Activated CD4-positive, alpha-beta memory T cell treated with anti-CD3 and anti-CD28 coated beads for 36 hours (primary cell): Measurements from ENCODE around the gene DNAH9. TPM values are rescaled to one million over a fixed set of nuclear protein-coding genes. Genes with fewer than 3 reads are reported as not detected.
A peak's percentile ranks its signal among the peaks of the same experiment; 100 is the strongest.

Experiments
- CTCF ChIA-PET: fragments of 350-600 bp; sonication (Branson Sonifier 250); formaldehyde crosslinking; loops from one replicate; lab custom pipeline; 2021; ENCODE audit warnings: antibody characterized with exemption, inconsistent platforms; lab: Charles Lee
- POLR2A ChIA-PET: fragments of 350-600 bp; sonication (Branson Sonifier 250); formaldehyde crosslinking; loops from one replicate; lab custom pipeline; 2021; ENCODE audit warnings: antibody characterized with exemption; lab: Charles Lee
- DNase-seq: peaks from one replicate; pipeline ENCODE4 v3.0.0-alpha.2; 2020
- H3K27ac Mint-ChIP-seq: one replicate; pipeline ENCODE4 v1.8.0; 2021; ENCODE audit warnings: mixed read lengths
- H3K27me3 Mint-ChIP-seq: one replicate; pipeline ENCODE4 v1.8.0; 2021; ENCODE audit warnings: mixed read lengths
- H3K36me3 Mint-ChIP-seq: one replicate; pipeline ENCODE4 v1.8.0; 2021; ENCODE audit warnings: mixed read lengths
- H3K4me1 Mint-ChIP-seq: one replicate; pipeline ENCODE4 v1.8.0; 2021; ENCODE audit warnings: low read depth, mixed read lengths
- H3K4me3 Mint-ChIP-seq: one replicate; pipeline ENCODE4 v1.8.0; 2021; ENCODE audit warnings: mild to moderate bottlenecking, mixed read lengths
- H3K9me3 Mint-ChIP-seq: one replicate; pipeline ENCODE4 v1.8.0; 2021; ENCODE audit warnings: mixed read lengths
- intact Hi-C: fragments of 100-400 bp; cut with micrococcal nuclease; formaldehyde crosslinking; loops from one replicate; pipeline ENCODE4 v1.15.1; 2023
- total RNA-seq, 2 experiments: library from RNA; stranded (reverse); gene quantifications; one replicate each; pipeline ENCODE4 v1.2.3, GENCODE V29; 2021

Gene DNAH9
- total RNA-seq, 2 experiments from 2014 or later: not detected

- POLR2A ChIA-PET: no interaction called here
- no peak for DNase-seq
- H3K27me3 Mint-ChIP-seq: no peaks in the 10 kb centered on the region
- peaks cover 44% of the 10 kb centered on the region for H3K36me3 Mint-ChIP-seq
- no peak overlapping the region for H3K27ac Mint-ChIP-seq
- intact Hi-C loops: no loop called here
- H3K4me1 Mint-ChIP-seq: peaks cover 6% of the 10 kb centered on the region
- CTCF ChIA-PET: no interaction called here
- no peaks in the 10 kb centered on the region for H3K9me3 Mint-ChIP-seq
- H3K4me3 Mint-ChIP-seq: no peak overlapping the region
These were observed 392.2 kb downstream of the DNAH9 start for GRCh38 chr17:11990363-11990983.

- Mint-ChIP-seq H3K9me3 (no peaks in the 10 kb centered on the region), H3K27ac (no peak overlapping the region), H3K36me3 (peaks cover 41% of the 10 kb centered on the region), H3K27me3 (no peaks in the 10 kb centered on the region), H3K4me1 (peaks cover 9% of the 10 kb centered on the region), H3K4me3 (no peak overlapping the region)
- CTCF ChIA-PET: no interaction called here
- DNase-seq: no peak
- POLR2A ChIA-PET: no interaction called here
- intact Hi-C loops: no loop called here
These were observed 393.2 kb downstream of the DNAH9 start for GRCh38 chr17:11991461-11991860.

GRCh38 chr17:11996722-11997146, 398.5 kb downstream of the DNAH9 start:
- peaks cover 13% of the 10 kb centered on the region for H3K4me1 Mint-ChIP-seq
- peaks cover 8% of the 10 kb centered on the region for H3K36me3 Mint-ChIP-seq
- H3K27me3 Mint-ChIP-seq: no peaks in the 10 kb centered on the region
- peak overlapping the region; percentile 86 for H3K4me3 Mint-ChIP-seq
- H3K27ac Mint-ChIP-seq: peak overlapping the region; percentile 83
- intact Hi-C loops: loop anchor here (1.0 to 5.0 kb wide), 3 partner anchors 24 to 1299 kb away; partner anchors contain the start of genes ADPRM, ELAC2, MAP2K4 and SCO1
- peak; percentile 55 for DNase-seq
- no peaks in the 10 kb centered on the region for H3K9me3 Mint-ChIP-seq
- CTCF ChIA-PET: interaction anchor here (0.9 to 1.6 kb wide), 5 partner anchors 10 to 1035 kb away, joined by 3 to 11 read pairs (median 3); partner anchors contain the start of gene MAP2K4
- POLR2A ChIA-PET: interaction anchor here (0.5 to 3.1 kb wide), 9 partner anchors 10 to 115 kb away, joined by 3 to 89 read pairs (median 3); partner anchors contain the start of gene MAP2K4

- peak; percentile 96 for DNase-seq
- Mint-ChIP-seq H3K27ac (peak within 1 kb of the TSS; percentile 89), H3K27me3 (no peaks in the 10 kb centered on the region), H3K4me3 (peak within 1 kb of the TSS; percentile 86), H3K4me1 (peaks cover 13% of the 10 kb centered on the region), H3K36me3 (peaks cover 8% of the 10 kb centered on the region), H3K9me3 (no peaks in the 10 kb centered on the region)
- ChIA-PET POLR2A (interaction anchor here (0.5 to 3.1 kb wide), 10 partner anchors 10 to 115 kb away, joined by 3 to 89 read pairs (median 4); partner anchors contain the start of gene MAP2K4), CTCF (interaction anchor here (0.6 to 1.6 kb wide), 7 partner anchors 11 to 1034 kb away, joined by 3 to 11 read pairs (median 3); partner anchors contain the start of gene MAP2K4)
- intact Hi-C loops: loop anchor here (1.0 to 5.0 kb wide), 3 partner anchors 23 to 1300 kb away; partner anchors contain the start of genes ADPRM, ELAC2, MAP2K4 and SCO1
These were observed 399.1 kb downstream of the DNAH9 start, which contains the start of gene ZNF18 for GRCh38 chr17:11997147-11997971. ZNF18 (minus strand) TSS chr17:11997475; CDS start chr17:11992829, 4,646 bp downstream.

GRCh38 chr17:11997972-11998233, 399.6 kb downstream of the DNAH9 start:
- no peaks in the 10 kb centered on the region for H3K27me3 Mint-ChIP-seq
- peak overlapping the region; percentile 86 for H3K4me3 Mint-ChIP-seq
- ChIA-PET CTCF (interaction anchor here (0.8 to 1.6 kb wide), 4 partner anchors 20 to 87 kb away, joined by 3 to 11 read pairs (median 4); partner anchors contain the start of gene MAP2K4), POLR2A (interaction anchor here (1.0 to 3.1 kb wide), 7 partner anchors 9 to 54 kb away, joined by 3 to 89 read pairs (median 4); partner anchors contain the start of gene MAP2K4)
- H3K4me1 Mint-ChIP-seq: peaks cover 13% of the 10 kb centered on the region
- H3K36me3 Mint-ChIP-seq: peaks cover 3% of the 10 kb centered on the region
- intact Hi-C loops: loop anchor here (1.0 to 5.0 kb wide), 3 partner anchors 22 to 1301 kb away; partner anchors contain the start of genes ADPRM, ELAC2, MAP2K4 and SCO1
- no peak for DNase-seq
- H3K9me3 Mint-ChIP-seq: no peaks in the 10 kb centered on the region
- H3K27ac Mint-ChIP-seq: peak overlapping the region; percentile 89

- Mint-ChIP-seq H3K27ac (no peak overlapping the region), H3K4me1 (peaks cover 12% of the 10 kb centered on the region), H3K4me3 (no peak overlapping the region), H3K27me3 (no peaks in the 10 kb centered on the region), H3K36me3 (no peaks in the 10 kb centered on the region), H3K9me3 (no peaks in the 10 kb centered on the region)
- intact Hi-C loops: loop anchor here (5.0 kb wide), 1 partner anchor 1302 kb away; the partner anchor contains the start of genes ADPRM and SCO1
- no peak for DNase-seq
- CTCF ChIA-PET: no interaction called here
- POLR2A ChIA-PET: no interaction called here
These were observed 401.4 kb downstream of the DNAH9 start for GRCh38 chr17:11999696-12000095.

- H3K27me3 Mint-ChIP-seq: peaks cover 4% of the 10 kb centered on the region
- H3K27ac Mint-ChIP-seq: no peak overlapping the region
- intact Hi-C loops: no loop called here
- H3K4me3 Mint-ChIP-seq: no peak overlapping the region
- H3K4me1 Mint-ChIP-seq: no peaks in the 10 kb centered on the region
- POLR2A ChIA-PET: interaction anchor here (1.2 kb wide), 1 partner anchor 10 kb away, joined by 8 read pairs; the partner anchor contains the start of gene ZNF18
- CTCF ChIA-PET: interaction anchor here (0.7 kb wide), 1 partner anchor 11 kb away, joined by 3 read pairs; no protein-coding TSS in a partner anchor
- H3K9me3 Mint-ChIP-seq: no peaks in the 10 kb centered on the region
- DNase-seq: no peak
- H3K36me3 Mint-ChIP-seq: no peaks in the 10 kb centered on the region
These were observed 409.2 kb downstream of the DNAH9 start for GRCh38 chr17:12007466-12007865.
